ENCODE results near the gene PRMT3. TPM values are rescaled to one million over a fixed set of nuclear protein-coding genes. Genes with fewer than 3 reads are reported as not detected.

The PRMT3 gene
- total RNA-seq, 1 experiment from 2014 or later: 31.4 TPM

DNA sequence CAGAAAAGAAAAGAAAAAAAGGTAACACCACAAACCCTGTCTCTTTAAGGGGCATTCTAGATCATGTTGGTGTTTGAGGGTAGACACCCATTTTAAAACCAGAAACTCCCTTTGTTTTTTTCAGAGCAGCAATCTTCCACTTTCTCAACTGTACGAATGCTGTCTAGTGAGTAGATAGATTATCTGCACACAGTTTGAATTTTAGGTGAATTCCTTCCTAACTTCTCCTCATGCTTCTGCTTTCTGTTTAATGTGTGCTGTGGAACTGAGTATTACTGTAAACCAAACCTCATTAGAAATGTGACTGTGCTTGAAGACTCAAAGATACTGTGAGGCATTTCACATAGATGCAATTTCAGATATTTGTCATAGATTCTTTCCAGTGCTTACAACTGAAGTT, 102.4 kb downstream of the PRMT3 start (continued):
- TF ChIP-seq SOX15 (CRISPR knock-in tag; IDR thresholded peaks at IDR 0.05): no peak
- TF ChIP-seq, protein P1, sequence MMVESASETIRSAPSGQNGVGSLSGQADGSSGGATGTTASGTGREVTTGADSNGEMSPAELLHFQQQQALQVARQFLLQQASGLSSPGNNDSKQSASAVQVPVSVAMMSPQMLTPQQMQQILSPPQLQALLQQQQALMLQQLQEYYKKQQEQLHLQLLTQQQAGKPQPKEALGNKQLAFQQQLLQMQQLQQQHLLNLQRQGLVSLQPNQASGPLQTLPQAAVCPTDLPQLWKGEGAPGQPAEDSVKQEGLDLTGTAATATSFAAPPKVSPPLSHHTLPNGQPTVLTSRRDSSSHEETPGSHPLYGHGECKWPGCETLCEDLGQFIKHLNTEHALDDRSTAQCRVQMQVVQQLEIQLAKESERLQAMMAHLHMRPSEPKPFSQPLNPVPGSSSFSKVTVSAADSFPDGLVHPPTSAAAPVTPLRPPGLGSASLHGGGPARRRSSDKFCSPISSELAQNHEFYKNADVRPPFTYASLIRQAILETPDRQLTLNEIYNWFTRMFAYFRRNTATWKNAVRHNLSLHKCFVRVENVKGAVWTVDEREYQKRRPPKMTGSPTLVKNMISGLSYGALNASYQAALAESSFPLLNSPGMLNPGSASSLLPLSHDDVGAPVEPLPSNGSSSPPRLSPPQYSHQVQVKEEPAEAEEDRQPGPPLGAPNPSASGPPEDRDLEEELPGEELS (CRISPR knock-in tag; IDR thresholded peaks at IDR 0.05): no peak
- no peak for TF ChIP-seq JUN (CRISPR knock-in tag; IDR thresholded peaks at IDR 0.05)

DNA sequence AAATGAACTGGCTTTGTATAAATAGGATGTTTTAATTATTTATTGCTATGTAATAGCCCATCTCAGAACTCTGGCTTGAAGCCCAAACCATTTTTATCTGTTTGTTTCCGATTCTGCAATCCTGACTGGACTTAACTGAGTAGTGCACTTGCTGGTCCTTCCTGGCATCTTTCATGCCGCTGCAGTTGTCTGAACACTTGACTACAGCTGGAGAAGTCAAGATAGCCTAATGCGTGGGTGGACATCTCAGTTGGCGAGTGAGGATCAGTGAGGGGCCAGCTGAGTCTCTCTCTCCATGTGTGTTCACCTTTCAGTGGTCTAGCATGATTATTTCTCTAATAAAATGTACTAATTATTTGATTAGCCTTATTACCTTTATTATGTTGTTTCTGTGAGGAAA, 105.8 kb downstream of the PRMT3 start:
- ATAC-seq (no peak), DNase-seq (ENCODE audit: low spot score) (no peak)
- TF ChIP-seq, protein P2, sequence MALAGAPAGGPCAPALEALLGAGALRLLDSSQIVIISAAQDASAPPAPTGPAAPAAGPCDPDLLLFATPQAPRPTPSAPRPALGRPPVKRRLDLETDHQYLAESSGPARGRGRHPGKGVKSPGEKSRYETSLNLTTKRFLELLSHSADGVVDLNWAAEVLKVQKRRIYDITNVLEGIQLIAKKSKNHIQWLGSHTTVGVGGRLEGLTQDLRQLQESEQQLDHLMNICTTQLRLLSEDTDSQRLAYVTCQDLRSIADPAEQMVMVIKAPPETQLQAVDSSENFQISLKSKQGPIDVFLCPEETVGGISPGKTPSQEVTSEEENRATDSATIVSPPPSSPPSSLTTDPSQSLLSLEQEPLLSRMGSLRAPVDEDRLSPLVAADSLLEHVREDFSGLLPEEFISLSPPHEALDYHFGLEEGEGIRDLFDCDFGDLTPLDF (CRISPR knock-in tag; IDR thresholded peaks at IDR 0.05): no peak
- TF ChIP-seq NR1H2 (CRISPR knock-in tag; IDR thresholded peaks at IDR 0.05) (no peak), ZNF671 (CRISPR knock-in tag; IDR thresholded peaks at IDR 0.05) (no peak)
- TF ChIP-seq, protein P3, sequence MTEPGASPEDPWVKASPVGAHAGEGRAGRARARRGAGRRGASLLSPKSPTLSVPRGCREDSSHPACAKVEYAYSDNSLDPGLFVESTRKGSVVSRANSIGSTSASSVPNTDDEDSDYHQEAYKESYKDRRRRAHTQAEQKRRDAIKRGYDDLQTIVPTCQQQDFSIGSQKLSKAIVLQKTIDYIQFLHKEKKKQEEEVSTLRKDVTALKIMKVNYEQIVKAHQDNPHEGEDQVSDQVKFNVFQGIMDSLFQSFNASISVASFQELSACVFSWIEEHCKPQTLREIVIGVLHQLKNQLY (CRISPR knock-in tag; IDR thresholded peaks at IDR 0.05): no peak
- Mint-ChIP-seq H3K9me3 (no peaks in the 10 kb centered on the region), H3K4me3 (no peak overlapping the region), H3K27ac (no peak overlapping the region), H3K36me3 (0 out of 2 replicates have a peak, but pooled peaks cover 8% of the 10 kb centered on the region), H3K27me3 (ENCODE audit: low read depth) (no peaks in the 10 kb centered on the region), H3K4me1 (peaks cover 32% of the 10 kb centered on the region)
- CTCF ChIA-PET: no interaction called here
- POLR2A ChIA-PET: no interaction called here

DNA sequence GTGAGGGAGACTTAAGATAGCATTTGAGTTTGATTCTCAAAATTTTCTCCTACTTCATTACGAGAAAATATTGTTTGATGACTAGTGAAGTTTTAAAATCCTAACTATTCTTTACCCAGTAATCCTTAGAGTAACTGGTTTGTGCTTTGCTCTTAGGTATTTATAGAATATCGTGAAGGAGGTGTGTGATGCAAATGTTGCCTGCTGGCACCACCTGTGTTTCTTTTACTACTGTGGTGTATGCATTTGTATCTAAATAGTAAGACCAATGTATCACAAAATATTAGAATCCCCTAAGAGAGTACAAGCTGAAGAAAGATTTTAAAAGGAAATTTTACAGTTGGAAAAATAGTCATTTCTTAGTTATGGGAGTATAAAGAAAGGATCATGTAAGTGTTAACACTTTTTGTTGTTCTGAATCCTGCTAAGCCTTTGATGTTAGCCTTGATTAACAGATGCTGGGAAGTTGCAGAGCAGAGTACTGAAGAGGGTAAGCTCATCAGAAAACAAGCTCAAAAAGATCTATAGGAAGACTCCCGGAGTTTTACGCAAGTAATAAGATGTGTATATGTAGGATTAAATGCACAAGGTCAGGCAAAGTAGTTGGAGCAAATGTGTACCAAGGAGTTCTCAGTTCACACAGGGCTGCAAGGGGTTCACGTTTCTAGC, 109.7 kb downstream of the PRMT3 start:
- Mint-ChIP-seq H3K4me1 (peaks cover 24% of the 10 kb centered on the region), H3K4me3 (peak overlapping the region; percentile 33; the same call in 1 of the 2 replicates), H3K27ac (peak overlapping the region; percentile 74), H3K9me3 (no peaks in the 10 kb centered on the region), H3K27me3 (ENCODE audit: low read depth) (no peaks in the 10 kb centered on the region), H3K36me3 (0 out of 2 replicates have a peak, but pooled peaks cover 8% of the 10 kb centered on the region)
- no peak for TF ChIP-seq NR1H2 (CRISPR knock-in tag; IDR thresholded peaks at IDR 0.05)
- TF ChIP-seq, protein P4, sequence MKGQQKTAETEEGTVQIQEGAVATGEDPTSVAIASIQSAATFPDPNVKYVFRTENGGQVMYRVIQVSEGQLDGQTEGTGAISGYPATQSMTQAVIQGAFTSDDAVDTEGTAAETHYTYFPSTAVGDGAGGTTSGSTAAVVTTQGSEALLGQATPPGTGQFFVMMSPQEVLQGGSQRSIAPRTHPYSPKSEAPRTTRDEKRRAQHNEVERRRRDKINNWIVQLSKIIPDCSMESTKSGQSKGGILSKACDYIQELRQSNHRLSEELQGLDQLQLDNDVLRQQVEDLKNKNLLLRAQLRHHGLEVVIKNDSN (CRISPR knock-in tag; IDR thresholded peaks at IDR 0.05): no peak
- no peak for TF ChIP-seq JAZF1 (CRISPR knock-in tag; IDR thresholded peaks at IDR 0.05)
- POLR2A ChIA-PET: interaction anchor here (1.0 kb wide), 1 partner anchor 23 kb away, joined by 5 read pairs; no protein-coding TSS in a partner anchor
- ATAC-seq: peak; percentile 52
- CTCF ChIA-PET: interaction anchor here (0.6 to 2.8 kb wide), 4 partner anchors 113 to 369 kb away, joined by 3 to 15 read pairs (median 4); no protein-coding TSS in a partner anchor
- no peak for DNase-seq (ENCODE audit: low spot score)

DNA sequence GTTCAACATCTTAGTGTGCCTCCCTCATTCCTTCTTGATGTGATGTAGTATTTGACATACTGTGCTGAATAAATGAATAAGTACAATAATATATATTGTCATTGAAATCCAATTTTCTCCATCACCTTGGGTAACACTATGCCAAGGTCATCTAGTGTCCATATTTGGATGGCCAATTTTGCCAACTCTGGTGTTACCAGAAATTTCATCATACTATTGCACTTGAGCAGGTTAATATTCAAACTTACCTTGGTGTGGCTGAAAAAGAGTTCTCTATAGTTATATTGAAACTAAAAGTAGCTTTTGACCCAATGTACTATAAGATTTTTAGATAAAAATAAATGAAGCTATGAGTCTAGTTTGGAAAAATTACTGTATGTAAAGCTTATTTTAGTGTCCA, 113.7 kb downstream of the PRMT3 start:
- no peak for ATAC-seq
- POLR2A ChIA-PET: no interaction called here
- TF ChIP-seq ZNF423 (CRISPR knock-in tag; IDR thresholded peaks at IDR 0.05): no peak
- TF ChIP-seq GABPB1 (CRISPR knock-in tag; IDR thresholded peaks at IDR 0.05): peak; percentile 92
- Mint-ChIP-seq H3K27ac (no peak overlapping the region), H3K4me3 (no peak overlapping the region), H3K9me3 (peaks cover 4% of the 10 kb centered on the region; the same call in 1 of the 2 replicates), H3K27me3 (ENCODE audit: low read depth) (no peaks in the 10 kb centered on the region), H3K36me3 (no peaks in the 10 kb centered on the region; the same call in 1 of the 2 replicates), H3K4me1 (peaks cover 32% of the 10 kb centered on the region)
- CTCF ChIA-PET: no interaction called here
- DNase-seq (ENCODE audit: low spot score): no peak

DNA sequence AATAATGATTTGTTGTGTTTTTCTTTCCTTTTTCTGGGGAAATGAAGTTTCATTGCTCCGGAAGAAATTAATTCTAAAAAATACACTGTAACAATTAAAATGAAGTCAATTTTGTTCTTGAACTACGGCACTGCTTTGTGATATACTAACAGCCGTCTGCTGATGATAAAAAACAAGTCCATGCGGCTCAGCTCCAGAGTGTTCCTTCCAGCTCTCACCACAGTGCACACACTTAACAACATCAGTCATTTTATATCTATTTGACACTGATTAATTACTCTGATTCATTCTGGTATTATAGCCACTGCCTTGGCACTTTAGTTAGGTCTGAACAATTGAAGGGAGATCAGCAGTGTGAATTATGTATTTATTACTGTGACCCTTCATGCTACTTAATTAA, 114.5 kb downstream of the PRMT3 start:
- peaks cover 4% of the 10 kb centered on the region; the same call in 1 of the 2 replicates for H3K9me3 Mint-ChIP-seq
- ATAC-seq: no peak
- POLR2A ChIA-PET: no interaction called here
- TF ChIP-seq TEAD1 (CRISPR knock-in tag; IDR thresholded peaks at IDR 0.05) (no peak), NFYB (CRISPR knock-in tag; conservative IDR thresholded peaks at IDR 0.05; ENCODE audit: low read depth) (no peak), ATF1 (CRISPR knock-in tag; IDR thresholded peaks at IDR 0.05) (no peak), ZNF263 (CRISPR knock-in tag; IDR thresholded peaks at IDR 0.05; ENCODE audit: low read depth) (no peak), SP1 (CRISPR knock-in tag; conservative IDR thresholded peaks at IDR 0.05) (no peak), FOXK1 (CRISPR knock-in tag; IDR thresholded peaks at IDR 0.05) (no peak)
- TF ChIP-seq, protein P3 (CRISPR knock-in tag; IDR thresholded peaks at IDR 0.05): no peak
- TF ChIP-seq, protein P1 (CRISPR knock-in tag; IDR thresholded peaks at IDR 0.05): no peak
- H3K4me3 Mint-ChIP-seq: no peak overlapping the region
- H3K36me3 Mint-ChIP-seq: no peaks in the 10 kb centered on the region; the same call in 1 of the 2 replicates
- CTCF ChIA-PET: no interaction called here
- peaks cover 27% of the 10 kb centered on the region for H3K4me1 Mint-ChIP-seq
- no peak for DNase-seq (ENCODE audit: low spot score)
- H3K27me3 Mint-ChIP-seq (ENCODE audit: low read depth): no peaks in the 10 kb centered on the region
- H3K27ac Mint-ChIP-seq: 0 out of 2 replicates have a peak overlapping the region, but pooled peaks have one; percentile 17

Data from WTC11 (cell line).